ENCODE data around the gene UBXN10.
"Not testable (repeated sequence)": the region's sequence is repeated elsewhere in the genome, so short reads cannot be mapped to it uniquely, and the experiment has no call there.

UBXN10 gene

GRCh38 chr1:20219053-20219452 is 33.2 kb downstream of the UBXN10 start:
- not testable (repeated sequence) for H3K36me3 ChIP-seq (ENCODE audit: control insufficient read depth, insufficient read depth, low read length); H3K9me3 ChIP-seq (ENCODE audit: control insufficient read depth, insufficient read depth, low read length); H3K27me3 ChIP-seq (ENCODE audit: control insufficient read depth, insufficient read depth, low read length); H3K4me3 ChIP-seq (ENCODE audit: low read length); DNase-seq (ENCODE audit: low read depth, low spot score); H3K4me1 ChIP-seq (ENCODE audit: control insufficient read depth, insufficient read depth, low read length); H3K27ac ChIP-seq (ENCODE audit: low read length)
- no CpG with 5 or more reads among the region's 6 CpGs for WGBS (ENCODE audit: insufficient coverage, insufficient read length)

GRCh38 chr1:20220036-20220435 is 34.1 kb downstream of the UBXN10 start:
- no CpG with 5 or more reads among the region's 5 CpGs for WGBS (ENCODE audit: insufficient coverage, insufficient read length)
- H3K36me3 ChIP-seq (ENCODE audit: control insufficient read depth, insufficient read depth, low read length), result no peaks in the 10 kb centered on the region
- no peak for DNase-seq (ENCODE audit: low read depth, low spot score)

GRCh38 chr1:20223106-20223505 is 37.2 kb downstream of the UBXN10 start:
- no CpG with 5 or more reads among the region's 2 CpGs for WGBS (ENCODE audit: insufficient coverage, insufficient read length)
- Histone ChIP-seq H3K27me3 (ENCODE audit: control insufficient read depth, insufficient read depth, low read length) (0 out of 2 replicates have a peak, but pooled peaks cover 1% of the 10 kb centered on the region), H3K27ac (ENCODE audit: low read length) (no peak overlapping the region), H3K36me3 (ENCODE audit: control insufficient read depth, insufficient read depth, low read length) (no peaks in the 10 kb centered on the region), H3K9me3 (ENCODE audit: control insufficient read depth, insufficient read depth, low read length) (no peaks in the 10 kb centered on the region), H3K4me1 (ENCODE audit: control insufficient read depth, insufficient read depth, low read length) (peaks cover 4% of the 10 kb centered on the region; the same call in 1 of the 2 replicates), H3K4me3 (ENCODE audit: low read length) (no peak overlapping the region)
- no peak for DNase-seq (ENCODE audit: low read depth, low spot score)

More at GRCh38 chr1:20220036-20220435, 34.1 kb downstream of the UBXN10 start:
- H3K4me1 ChIP-seq (ENCODE audit: control insufficient read depth, insufficient read depth, low read length), result peaks cover 4% of the 10 kb centered on the region; the same call in 1 of the 2 replicates
- 0 out of 2 replicates have a peak, but pooled peaks cover 1% of the 10 kb centered on the region for H3K27me3 ChIP-seq (ENCODE audit: control insufficient read depth, insufficient read depth, low read length)
- no peak overlapping the region for H3K27ac ChIP-seq (ENCODE audit: low read length)
- H3K9me3 ChIP-seq (ENCODE audit: control insufficient read depth, insufficient read depth, low read length), result no peaks in the 10 kb centered on the region
- no peak overlapping the region for H3K4me3 ChIP-seq (ENCODE audit: low read length)

- H3K36me3 ChIP-seq (ENCODE audit: control insufficient read depth, insufficient read depth, low read length), result no peaks in the 10 kb centered on the region
- H3K9me3 ChIP-seq (ENCODE audit: control insufficient read depth, insufficient read depth, low read length), result no peaks in the 10 kb centered on the region
- DNase-seq (ENCODE audit: low read depth, low spot score), result no peak
- H3K27ac ChIP-seq (ENCODE audit: low read length), result no peak overlapping the region
- no peak overlapping the region for H3K4me3 ChIP-seq (ENCODE audit: low read length)
- WGBS (ENCODE audit: insufficient coverage, insufficient read length), result no CpG with 5 or more reads among the region's 18 CpGs
- H3K27me3 ChIP-seq (ENCODE audit: control insufficient read depth, insufficient read depth, low read length), result 0 out of 2 replicates have a peak, but pooled peaks cover 1% of the 10 kb centered on the region
- H3K4me1 ChIP-seq (ENCODE audit: control insufficient read depth, insufficient read depth, low read length), result peaks cover 4% of the 10 kb centered on the region; the same call in 1 of the 2 replicates
These were observed 37.9 kb downstream of the UBXN10 start for GRCh38 chr1:20223551-20224419.

- H3K9me3 ChIP-seq (ENCODE audit: control insufficient read depth, insufficient read depth, low read length), result no peaks in the 10 kb centered on the region
- WGBS (ENCODE audit: insufficient coverage, insufficient read length), result no CpG with 5 or more reads among the region's 3 CpGs
These were observed 38.6 kb downstream of the UBXN10 start for GRCh38 chr1:20224546-20224945.

GRCh38 chr1:20227704-20228103 is 41.8 kb downstream of the UBXN10 start:
- Histone ChIP-seq H3K9me3 (ENCODE audit: control insufficient read depth, insufficient read depth, low read length) (no peaks in the 10 kb centered on the region), H3K27me3 (ENCODE audit: control insufficient read depth, insufficient read depth, low read length) (0 out of 2 replicates have a peak, but pooled peaks cover 1% of the 10 kb centered on the region), H3K4me3 (ENCODE audit: low read length) (no peak overlapping the region), H3K4me1 (ENCODE audit: control insufficient read depth, insufficient read depth, low read length) (peaks cover 4% of the 10 kb centered on the region; the same call in 1 of the 2 replicates), H3K36me3 (ENCODE audit: control insufficient read depth, insufficient read depth, low read length) (no peaks in the 10 kb centered on the region), H3K27ac (ENCODE audit: low read length) (no peak overlapping the region)
- no peak for DNase-seq (ENCODE audit: low read depth, low spot score)
- WGBS (ENCODE audit: insufficient coverage, insufficient read length), result no CpG with 5 or more reads among the region's 4 CpGs

More at GRCh38 chr1:20224546-20224945, 38.6 kb downstream of the UBXN10 start:
- H3K36me3 ChIP-seq (ENCODE audit: control insufficient read depth, insufficient read depth, low read length), result no peaks in the 10 kb centered on the region
- peaks cover 4% of the 10 kb centered on the region; the same call in 1 of the 2 replicates for H3K4me1 ChIP-seq (ENCODE audit: control insufficient read depth, insufficient read depth, low read length)
- H3K27me3 ChIP-seq (ENCODE audit: control insufficient read depth, insufficient read depth, low read length), result 0 out of 2 replicates have a peak, but pooled peaks cover 1% of the 10 kb centered on the region
- DNase-seq (ENCODE audit: low read depth, low spot score), result no peak
- H3K27ac ChIP-seq (ENCODE audit: low read length), result no peak overlapping the region
- no peak overlapping the region for H3K4me3 ChIP-seq (ENCODE audit: low read length)

GRCh38 chr1:20228314-20228825 is 42.5 kb downstream of the UBXN10 start:
- Histone ChIP-seq H3K36me3 (ENCODE audit: control insufficient read depth, insufficient read depth, low read length) (no peaks in the 10 kb centered on the region), H3K4me3 (ENCODE audit: low read length) (no peak overlapping the region), H3K4me1 (ENCODE audit: control insufficient read depth, insufficient read depth, low read length) (peaks cover 4% of the 10 kb centered on the region; the same call in 1 of the 2 replicates), H3K27ac (ENCODE audit: low read length) (no peak overlapping the region), H3K27me3 (ENCODE audit: control insufficient read depth, insufficient read depth, low read length) (0 out of 2 replicates have a peak, but pooled peaks cover 1% of the 10 kb centered on the region), H3K9me3 (ENCODE audit: control insufficient read depth, insufficient read depth, low read length) (no peaks in the 10 kb centered on the region)
- no peak for DNase-seq (ENCODE audit: low read depth, low spot score)
- WGBS (ENCODE audit: insufficient coverage, insufficient read length), result no CpG with 5 or more reads among the region's 11 CpGs

- no CpG with 5 or more reads among the region's 2 CpGs for WGBS (ENCODE audit: insufficient coverage, insufficient read length)
- no peak for DNase-seq (ENCODE audit: low read depth, low spot score)
- Histone ChIP-seq H3K9me3 (ENCODE audit: control insufficient read depth, insufficient read depth, low read length) (no peaks in the 10 kb centered on the region), H3K36me3 (ENCODE audit: control insufficient read depth, insufficient read depth, low read length) (no peaks in the 10 kb centered on the region), H3K27ac (ENCODE audit: low read length) (no peak overlapping the region), H3K4me3 (ENCODE audit: low read length) (no peak overlapping the region), H3K27me3 (ENCODE audit: control insufficient read depth, insufficient read depth, low read length) (no peaks in the 10 kb centered on the region), H3K4me1 (ENCODE audit: control insufficient read depth, insufficient read depth, low read length) (no peaks in the 10 kb centered on the region)
These were observed 43.3 kb downstream of the UBXN10 start for GRCh38 chr1:20229171-20229570.

GRCh38 chr1:20232564-20232963 is 46.7 kb downstream of the UBXN10 start:
- not testable (repeated sequence) for H3K36me3 ChIP-seq (ENCODE audit: control insufficient read depth, insufficient read depth, low read length); H3K27ac ChIP-seq (ENCODE audit: low read length); H3K4me1 ChIP-seq (ENCODE audit: control insufficient read depth, insufficient read depth, low read length); H3K4me3 ChIP-seq (ENCODE audit: low read length); DNase-seq (ENCODE audit: low read depth, low spot score); H3K9me3 ChIP-seq (ENCODE audit: control insufficient read depth, insufficient read depth, low read length); H3K27me3 ChIP-seq (ENCODE audit: control insufficient read depth, insufficient read depth, low read length)
- no CpG with 5 or more reads among the region's 7 CpGs for WGBS (ENCODE audit: insufficient coverage, insufficient read length)

- 100% methylated on average over 1 of the region's 3 CpGs for WGBS (ENCODE audit: insufficient coverage, insufficient read length)
- no peaks in the 10 kb centered on the region for H3K4me1 ChIP-seq (ENCODE audit: control insufficient read depth, insufficient read depth, low read length)
- H3K27ac ChIP-seq (ENCODE audit: low read length), result no peak overlapping the region
- no peaks in the 10 kb centered on the region for H3K27me3 ChIP-seq (ENCODE audit: control insufficient read depth, insufficient read depth, low read length)
- DNase-seq (ENCODE audit: low read depth, low spot score), result no peak
- no peaks in the 10 kb centered on the region for H3K9me3 ChIP-seq (ENCODE audit: control insufficient read depth, insufficient read depth, low read length)
- H3K4me3 ChIP-seq (ENCODE audit: low read length), result no peak overlapping the region
- no peaks in the 10 kb centered on the region for H3K36me3 ChIP-seq (ENCODE audit: control insufficient read depth, insufficient read depth, low read length)
These were observed 47.5 kb downstream of the UBXN10 start for GRCh38 chr1:20233394-20233793.

All from iPS DF 6.9 (cell line).